Measurements from ENCODE around the gene FFAR3.

GRCh38 chr19:35409191-35409590, 50.9 kb downstream of the FFAR3 start:
- no peak for TF ChIP-seq CTCF (optimal IDR thresholded peaks at IDR 0.05 in 1 of 3, IDR thresholded peaks at IDR 0.05 in 1 of 3, conservative IDR thresholded peaks at IDR 0.05 in 1 of 3; ENCODE audit: extremely low read depth in 1 of 3, insufficient read depth in 2 of 3, low read length in 3 of 3)
- TF ChIP-seq EZH2 (IDR thresholded peaks at IDR 0.05; ENCODE audit: low read length): no peak
